A549 treated with Hydrocortisone at 1 μM for 4 hours (cell line): ENCODE results near the gene GNG7. TPM values are rescaled to one million over a fixed set of nuclear protein-coding genes. Genes with fewer than 3 reads are reported as not detected.

Experiments used
- total RNA-seq: library from RNA; stranded (reverse); fragments of 200-300 nt; extraction: Qiagen RNA extraction; gene quantifications from 5 replicates; pipeline ENCODE4 v1.2.3, GENCODE V29; 2022

Gene GNG7
- total RNA-seq, result 0.03 to 0.10 TPM (median 0.06 TPM) in 5 replicates

DNA sequence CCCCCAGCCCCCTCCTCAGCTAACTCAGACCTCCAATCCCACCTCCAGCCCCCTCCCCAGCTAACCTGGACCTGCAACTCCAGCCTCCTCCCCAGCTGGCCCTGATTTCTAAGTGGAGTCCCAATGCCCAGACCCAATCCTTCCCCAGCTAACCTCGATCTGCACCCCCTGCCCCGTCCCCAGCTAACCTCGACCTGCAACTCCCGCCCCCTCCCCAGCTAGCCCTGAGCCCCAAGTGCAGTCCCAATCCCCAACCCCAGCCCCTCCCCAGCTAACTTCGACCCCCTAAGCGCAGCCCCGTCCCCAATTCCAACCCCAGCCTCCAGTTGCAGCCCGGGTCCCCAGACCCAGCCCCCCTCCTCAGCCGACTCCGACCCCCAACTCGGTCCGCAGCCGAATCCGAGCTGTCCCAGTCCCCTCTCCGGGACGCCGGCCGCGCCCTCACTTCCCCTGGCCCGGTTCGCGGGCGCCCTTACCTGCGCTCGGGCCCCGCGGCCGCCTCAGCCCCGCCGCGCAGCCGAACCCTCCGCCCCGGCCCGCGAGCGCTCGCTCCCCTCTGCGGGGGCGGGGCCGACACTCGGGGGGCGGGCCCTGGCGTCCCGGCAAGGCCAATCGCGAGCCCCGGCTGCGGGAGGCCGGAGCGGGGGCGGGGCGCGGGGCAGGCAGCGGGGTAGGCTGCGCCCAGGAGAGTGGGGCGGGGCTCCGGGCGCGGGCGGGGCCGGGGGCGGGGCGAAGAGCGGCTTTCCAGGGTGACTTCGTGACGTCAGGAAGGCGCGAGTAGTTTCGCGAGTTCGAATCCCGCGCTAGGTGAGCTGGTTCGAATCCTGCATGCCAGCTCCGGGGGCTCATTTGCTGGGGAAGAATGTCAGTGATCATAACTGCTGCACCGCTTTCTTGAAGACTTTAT is at the start of gene GNG7:
Gene GNG7, minus strand, starts transcription at position 525 of the 907 bp plus-strand sequence. CDS start 182,006 bp downstream, outside the sequence.

DNA sequence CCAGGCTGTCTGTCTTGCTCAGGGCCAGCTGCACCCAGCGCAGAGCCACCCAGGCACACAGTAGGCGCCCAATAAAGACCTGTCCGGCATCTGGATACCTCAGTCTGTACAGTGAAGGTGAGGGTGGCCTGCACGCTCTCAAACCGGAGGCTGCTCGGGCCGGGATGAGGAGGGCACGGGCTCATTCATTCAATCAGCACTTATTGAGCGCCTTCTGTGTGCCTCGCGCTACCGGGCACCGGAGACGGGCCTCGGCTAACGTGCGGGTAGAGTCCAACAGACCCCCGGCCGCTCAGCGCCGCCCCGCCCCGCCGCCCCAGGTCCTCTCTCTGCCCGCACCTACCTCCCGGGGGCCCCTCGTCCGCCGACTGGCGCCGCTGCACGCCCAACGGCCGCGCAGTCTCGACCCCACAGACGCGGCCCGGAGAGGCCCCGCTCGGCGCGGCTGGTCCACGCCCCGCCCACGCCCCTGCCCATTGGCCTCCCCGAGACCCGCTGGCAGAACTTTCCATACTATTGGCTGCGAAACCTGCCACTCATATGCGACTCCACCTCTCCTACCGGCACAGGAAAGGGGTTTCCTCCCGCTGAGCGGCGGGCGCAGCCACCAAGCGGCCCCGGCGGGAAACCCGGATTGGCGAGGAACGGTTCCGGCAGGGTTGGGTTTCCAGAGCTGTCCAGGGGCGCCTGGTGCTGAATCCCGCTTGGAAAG is 37.3 kb upstream of the GNG7 start, which contains the start of gene SLC39A3:
Gene SLC39A3, minus strand, starts transcription at position 416 of the 712 bp plus-strand sequence. CDS start 2,760 bp downstream, outside the sequence.

DNA sequence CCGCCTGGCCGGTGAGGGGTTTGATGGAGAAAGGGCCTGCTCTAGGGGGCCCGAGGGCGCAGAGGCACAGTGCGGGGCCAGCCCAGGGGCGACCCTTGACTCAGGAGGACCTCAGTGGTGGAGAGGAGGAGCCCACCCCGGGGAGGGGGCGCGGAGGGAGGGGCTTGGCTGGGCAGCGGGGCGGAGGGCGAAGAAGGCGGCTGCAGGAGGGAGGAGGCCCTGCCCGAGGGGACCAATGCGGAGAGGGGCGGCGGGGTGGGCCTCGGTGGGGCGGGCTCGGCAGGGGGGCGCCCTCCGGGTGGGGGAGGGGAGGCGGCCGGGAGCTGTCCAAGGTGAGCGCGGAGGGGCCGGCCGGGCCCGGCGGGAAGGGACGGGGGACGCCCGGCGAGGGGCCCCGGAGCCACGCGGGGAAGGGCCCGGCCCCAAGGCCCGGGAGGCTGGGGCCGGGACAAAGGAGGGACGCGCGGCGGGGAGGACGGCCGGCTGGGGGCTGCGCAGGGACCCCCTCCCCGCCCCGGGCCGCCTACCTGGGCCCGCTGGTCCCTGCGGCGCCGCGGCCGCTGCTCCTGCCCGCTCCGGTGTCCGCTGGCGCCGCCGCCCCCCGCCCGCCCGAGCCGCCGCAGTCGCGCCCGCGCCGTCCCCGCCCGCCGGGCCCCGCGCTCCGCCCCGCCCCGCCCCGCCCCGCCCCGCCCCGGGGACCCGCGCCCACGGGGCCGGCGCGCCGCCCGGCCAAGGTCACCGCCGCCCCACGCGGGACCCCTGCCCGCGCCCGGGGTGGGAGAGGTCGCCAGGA is 18.5 kb upstream of the GNG7 start, which contains the start of gene DIRAS1:
Gene DIRAS1, minus strand, starts transcription at position 596 of the 793 bp plus-strand sequence. CDS start 3,566 bp downstream, outside the sequence.

DNA sequence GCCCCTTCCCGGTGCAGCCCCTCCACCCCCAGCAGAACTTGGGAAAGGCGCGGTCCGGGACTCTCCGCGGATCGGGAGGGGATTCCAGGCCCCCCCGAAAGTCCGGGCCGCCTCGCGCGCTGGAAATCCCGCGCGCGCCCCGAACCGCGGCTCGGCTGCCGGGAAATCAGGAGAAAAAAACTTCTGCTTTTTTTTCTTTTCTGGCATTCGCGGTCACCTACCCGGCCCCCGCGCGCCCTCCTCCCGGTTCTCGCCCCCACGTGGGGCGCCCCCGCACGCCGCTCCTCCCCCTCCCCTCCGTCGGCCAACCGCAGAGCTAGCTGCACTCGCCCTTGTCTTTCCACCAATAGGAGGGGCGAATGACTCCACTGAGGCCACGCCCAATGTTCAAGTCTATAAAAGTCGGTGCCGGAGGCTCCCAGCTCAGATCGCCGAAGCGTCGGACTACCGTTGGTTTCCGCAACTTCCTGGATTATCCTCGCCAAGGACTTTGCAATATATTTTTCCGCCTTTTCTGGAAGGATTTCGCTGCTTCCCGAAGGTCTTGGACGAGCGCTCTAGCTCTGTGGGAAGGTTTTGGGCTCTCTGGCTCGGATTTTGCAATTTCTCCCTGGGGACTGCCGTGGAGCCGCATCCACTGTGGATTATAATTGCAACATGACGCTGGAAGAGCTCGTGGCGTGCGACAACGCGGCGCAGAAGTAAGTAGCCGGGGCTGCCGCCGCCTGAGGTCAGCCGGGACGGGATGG is 226.6 kb downstream of the GNG7 start, which contains the start of gene GADD45B:
Gene GADD45B, plus strand, starts transcription at position 426 of the 749 bp plus-strand sequence. Its CDS starts 232 bp downstream, at position 658.

Other genes starting within 250 kb of the GNG7 start
- 73.2 to 82.6 TPM (median 76.0 TPM) in 5 replicates for gene LMNB2, start 245.7 kb downstream of the GNG7 start, total RNA-seq
- 102 to 127 TPM (median 110 TPM) in 5 replicates for gene GADD45B, start 226.6 kb downstream of the GNG7 start, total RNA-seq
- gene DIRAS1, start 18.7 kb upstream of the GNG7 start, total RNA-seq, result 3.3 to 4.5 TPM (median 3.7 TPM) in 5 replicates
- gene SLC39A3, start 37.3 kb upstream of the GNG7 start, total RNA-seq, result 23.1 to 29.9 TPM (median 26.7 TPM) in 5 replicates
- 64.3 to 77.5 TPM (median 67.7 TPM) in 5 replicates for gene SGTA, start 80.6 kb upstream of the GNG7 start, total RNA-seq
- 88.3 to 95.2 TPM (median 94.0 TPM) in 5 replicates for gene THOP1, start 82.8 kb upstream of the GNG7 start, total RNA-seq
- gene ZNF554, start 117.2 kb upstream of the GNG7 start, total RNA-seq, result 0.74 to 1.3 TPM (median 1.1 TPM) in 5 replicates
- 1.4 to 2.5 TPM (median 2.5 TPM) in 5 replicates for gene ZNF555, start 138.8 kb upstream of the GNG7 start, total RNA-seq
- 0.02 to 0.13 TPM (median 0.03 TPM) in 4 of 5 replicates, not detected in the other for gene ZNF556, start 164.6 kb upstream of the GNG7 start, total RNA-seq
- gene ZNF57, start 198.2 kb upstream of the GNG7 start, total RNA-seq, result 3.1 to 3.6 TPM (median 3.3 TPM) in 5 replicates
- gene ZNF77, start 242.3 kb upstream of the GNG7 start, total RNA-seq, result 1.5 to 1.8 TPM (median 1.6 TPM) in 5 replicates